Keratinocyte (primary cell): Measurements from ENCODE around the gene SPTSSA. TPM values are rescaled to one million over a fixed set of nuclear protein-coding genes. Genes with fewer than 3 reads are reported as not detected.
"Not testable (repeated sequence)": the region's sequence is repeated elsewhere in the genome, so short reads cannot be mapped to it uniquely, and the experiment has no call there.

Experiments used
- DNase-seq: peaks from one replicate; pipeline ENCODE4 v3.0.0-alpha.2; 2011; ENCODE audit warnings: low read depth, missing footprints, low spot score
- FAIRE-seq: peaks from 2 replicates; lab custom pipeline; 2011; peaks lifted over from hg19 to GRCh38; lab: Jason Lieb, UNC
- H2AFZ ChIP-seq: 2 replicates; pipeline ENCODE4 v1.6.0; 2012; ENCODE audit warnings: low read length, control low read depth, inconsistent platforms; ENCODE audit not compliant: control insufficient read depth
- H3K27ac ChIP-seq: 2 replicates; pipeline ENCODE4 v1.5.1; 2011; ENCODE audit warnings: low read length; ENCODE audit not compliant: control insufficient read depth, insufficient read depth
- H3K27me3 ChIP-seq: 3 replicates; pipeline ENCODE4 v1.6.0; 2011; ENCODE audit warnings: low read length; ENCODE audit not compliant: control insufficient read depth, insufficient read depth; ENCODE audit errors: extremely low read depth
- H3K36me3 ChIP-seq, 2 experiments: 2 replicates in 1 of 2; 3 replicates in 1 of 2; pipeline ENCODE4 v1.5.1; 2011; ENCODE audit warnings: low read length in 2 of 2, mild to moderate bottlenecking in 1 of 2; ENCODE audit not compliant: control insufficient read depth in 2 of 2, insufficient read depth in 2 of 2; ENCODE audit errors: extremely low read depth in 1 of 2
- H3K4me1 ChIP-seq: 3 replicates; pipeline ENCODE4 v1.5.1; 2011; ENCODE audit warnings: low read length; ENCODE audit not compliant: control insufficient read depth, insufficient read depth; ENCODE audit errors: extremely low read depth
- H3K4me2 ChIP-seq: 3 replicates; pipeline ENCODE4 v1.6.0; 2011; ENCODE audit warnings: low read depth, low read length; ENCODE audit not compliant: control insufficient read depth, insufficient read depth; ENCODE audit errors: extremely low read depth
- H3K4me3 ChIP-seq, 3 experiments: fragments of 200-600 bp in 1 of 3; sonication (generic) in 1 of 3; 2 replicates in 2 of 3; 3 replicates in 1 of 3; pipeline ENCODE4 v1.5.1; 2011 to 2016; ENCODE audit warnings: low read length in 3 of 3, mild to moderate bottlenecking in 3 of 3, control low read depth in 2 of 3, inconsistent platforms in 1 of 3, low read depth in 1 of 3, mixed read lengths in 1 of 3, mixed run types in 1 of 3, moderate library complexity in 1 of 3; ENCODE audit not compliant: control insufficient read depth in 2 of 3, insufficient read depth in 2 of 3; ENCODE audit errors: extremely low read depth in 1 of 3
- H3K79me2 ChIP-seq: 2 replicates; pipeline ENCODE4 v1.6.0; 2012; ENCODE audit warnings: low read length; ENCODE audit not compliant: control insufficient read depth, insufficient read depth
- H3K9ac ChIP-seq: 3 replicates; pipeline ENCODE4 v1.6.0; 2011; ENCODE audit warnings: low read length; ENCODE audit not compliant: control insufficient read depth, insufficient read depth; ENCODE audit errors: extremely low read depth
- H3K9me1 ChIP-seq: 3 replicates; pipeline ENCODE4 v1.6.0; 2011; ENCODE audit warnings: low read length; ENCODE audit not compliant: control insufficient read depth, insufficient read depth; ENCODE audit errors: extremely low read depth
- H3K9me3 ChIP-seq: 2 replicates; pipeline ENCODE4 v1.5.1; 2012; ENCODE audit warnings: low read depth, low read length; ENCODE audit not compliant: control insufficient read depth
- H4K20me1 ChIP-seq: 3 replicates; pipeline ENCODE4 v1.6.0; 2011; ENCODE audit warnings: low read length; ENCODE audit not compliant: control insufficient read depth, insufficient read depth; ENCODE audit errors: extremely low read depth
- EZH2 ChIP-seq: IDR thresholded peaks from one replicate; pipeline ENCODE4 v1.6.1; 2012; ENCODE audit warnings: inconsistent platforms, mild to moderate bottlenecking, low read length, moderate library complexity
- dilution Hi-C: fragments of 300-500 bp; cut with MboI; formaldehyde crosslinking; loops from one replicate; pipeline ENCODE4 v1.7.0; 2020; ENCODE audit warnings: low sequenced_read_pairs; ENCODE audit not compliant: extremely low pct_ligation_motif_present
- polyA plus RNA-seq, 5 experiments: library from polyadenylated mRNA; depleted of rRNA in 3 of 5; stranded (reverse) in 3 of 5; stranded (forward) in 1 of 5; unstranded in 1 of 5; fragments of >200 nt; gene quantifications; 1 replicate in 1 of 5; 2 replicates in 3 of 5; 3 replicates in 1 of 5; pipeline versions ENCODE4 v1.2.1 to v1.2.3, GENCODE V29; 2011 to 2012; ENCODE audit warnings: missing spikeins in 2 of 5, low read depth in 1 of 5, low replicate concordance in 1 of 5
- TF ChIP-seq, protein P1 (sequence below), 3 experiments: IDR thresholded peaks in 1 of 3; conservative IDR thresholded peaks in 1 of 3; optimal IDR thresholded peaks in 1 of 3; 2 replicates in 2 of 3; 3 replicates in 1 of 3; pipeline versions ENCODE3 to v1.5.1; 2011; ENCODE audit warnings: low read length in 3 of 3, mild to moderate bottlenecking in 3 of 3, moderate library complexity in 2 of 3, control low read depth in 1 of 3, inconsistent platforms in 1 of 3; ENCODE audit not compliant: insufficient read depth in 2 of 3; ENCODE audit errors: extremely low read depth in 1 of 3

Gene SPTSSA
- polyA plus RNA-seq, 1 donor (not counting 4 experiments of a cell fraction or from before 2014, with no cell fraction given): 43.9 TPM

DNA sequence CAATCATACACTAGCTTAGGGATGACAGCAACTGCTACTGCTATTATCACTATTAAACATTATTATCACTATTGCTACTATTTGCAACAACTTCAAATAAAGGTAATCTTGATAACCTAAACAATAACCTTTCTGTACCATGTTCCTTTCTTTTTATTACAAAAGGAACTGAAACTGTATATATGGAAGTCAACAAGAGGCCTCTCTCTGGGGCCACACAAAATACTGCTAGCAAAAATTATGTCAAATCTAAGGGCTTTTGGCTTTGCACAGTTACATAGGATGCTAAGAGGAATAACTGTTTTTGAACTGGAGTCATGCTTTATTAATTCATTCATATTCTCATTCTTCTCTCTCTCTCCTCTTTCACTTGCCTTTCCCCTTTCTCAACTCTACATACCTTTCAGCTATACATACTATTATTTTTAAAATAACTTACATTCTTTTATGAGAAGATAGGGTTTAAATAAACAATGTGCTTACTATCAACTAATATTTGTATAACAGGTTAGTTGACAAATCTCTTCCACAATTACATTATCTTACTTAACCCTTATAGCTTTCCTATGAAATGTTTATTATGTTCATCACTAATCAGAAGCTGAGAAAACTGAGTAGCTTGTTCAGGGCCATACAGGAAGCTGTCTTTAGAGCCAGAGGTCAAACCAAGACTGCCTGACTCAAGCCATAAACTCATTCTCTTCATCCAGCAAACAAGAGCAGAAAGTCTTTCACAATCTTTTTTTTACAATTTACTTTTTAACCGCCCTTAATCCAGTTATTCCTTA lies 25.7 kb downstream of the SPTSSA start:
- TF ChIP-seq, protein P1, sequence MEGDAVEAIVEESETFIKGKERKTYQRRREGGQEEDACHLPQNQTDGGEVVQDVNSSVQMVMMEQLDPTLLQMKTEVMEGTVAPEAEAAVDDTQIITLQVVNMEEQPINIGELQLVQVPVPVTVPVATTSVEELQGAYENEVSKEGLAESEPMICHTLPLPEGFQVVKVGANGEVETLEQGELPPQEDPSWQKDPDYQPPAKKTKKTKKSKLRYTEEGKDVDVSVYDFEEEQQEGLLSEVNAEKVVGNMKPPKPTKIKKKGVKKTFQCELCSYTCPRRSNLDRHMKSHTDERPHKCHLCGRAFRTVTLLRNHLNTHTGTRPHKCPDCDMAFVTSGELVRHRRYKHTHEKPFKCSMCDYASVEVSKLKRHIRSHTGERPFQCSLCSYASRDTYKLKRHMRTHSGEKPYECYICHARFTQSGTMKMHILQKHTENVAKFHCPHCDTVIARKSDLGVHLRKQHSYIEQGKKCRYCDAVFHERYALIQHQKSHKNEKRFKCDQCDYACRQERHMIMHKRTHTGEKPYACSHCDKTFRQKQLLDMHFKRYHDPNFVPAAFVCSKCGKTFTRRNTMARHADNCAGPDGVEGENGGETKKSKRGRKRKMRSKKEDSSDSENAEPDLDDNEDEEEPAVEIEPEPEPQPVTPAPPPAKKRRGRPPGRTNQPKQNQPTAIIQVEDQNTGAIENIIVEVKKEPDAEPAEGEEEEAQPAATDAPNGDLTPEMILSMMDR (optimal IDR thresholded peaks at IDR 0.05 in 1 of 3, IDR thresholded peaks at IDR 0.05 in 1 of 3, conservative IDR thresholded peaks at IDR 0.05 in 1 of 3; ENCODE audit: extremely low read depth in 1 of 3, insufficient read depth in 2 of 3, low read length in 3 of 3): no peak
- no peak for TF ChIP-seq EZH2
- no peaks in the 10 kb centered on the region for H3K4me1 ChIP-seq
- H3K9ac ChIP-seq: no peak overlapping the region
- H3K27ac ChIP-seq: no peak overlapping the region
- peaks cover 30% of the 10 kb centered on the region for H3K79me2 ChIP-seq
- no peaks in the 10 kb centered on the region for H4K20me1 ChIP-seq
- no peaks in the 10 kb centered on the region for H3K9me1 ChIP-seq
- H3K4me3 ChIP-seq: no peak overlapping the region
- H3K9me3 ChIP-seq: no peaks in the 10 kb centered on the region
- H2AFZ ChIP-seq: no peak overlapping the region
- FAIRE-seq (no peak), DNase-seq (no peak)
- H3K4me2 ChIP-seq: no peak overlapping the region
- no peaks in the 10 kb centered on the region for H3K27me3 ChIP-seq
- dilution Hi-C loops: no loop called here
- H3K36me3 ChIP-seq: no peaks in the 10 kb centered on the region

GRCh38 chr14:34433957-34434356 lies 28.1 kb downstream of the SPTSSA start:
- H3K9me1 ChIP-seq: no peaks in the 10 kb centered on the region
- H3K4me2 ChIP-seq: no peak overlapping the region
- no peak overlapping the region for H3K4me3 ChIP-seq
- dilution Hi-C loops: no loop called here
- no peak overlapping the region for H2AFZ ChIP-seq
- no peaks in the 10 kb centered on the region for H4K20me1 ChIP-seq
- FAIRE-seq: no peak
- H3K9me3 ChIP-seq: no peaks in the 10 kb centered on the region
- H3K27me3 ChIP-seq: no peaks in the 10 kb centered on the region
- H3K4me1 ChIP-seq: no peaks in the 10 kb centered on the region
- H3K9ac ChIP-seq: no peak overlapping the region
- H3K79me2 ChIP-seq: peaks cover 20% of the 10 kb centered on the region
- TF ChIP-seq, protein P1 (optimal IDR thresholded peaks at IDR 0.05 in 1 of 3, IDR thresholded peaks at IDR 0.05 in 1 of 3, conservative IDR thresholded peaks at IDR 0.05 in 1 of 3; ENCODE audit: extremely low read depth in 1 of 3, insufficient read depth in 2 of 3, low read length in 3 of 3): no peak
- no peak for TF ChIP-seq EZH2
- H3K27ac ChIP-seq: no peak overlapping the region
- H3K36me3 ChIP-seq: no peaks in the 10 kb centered on the region
- no peak for DNase-seq

DNA sequence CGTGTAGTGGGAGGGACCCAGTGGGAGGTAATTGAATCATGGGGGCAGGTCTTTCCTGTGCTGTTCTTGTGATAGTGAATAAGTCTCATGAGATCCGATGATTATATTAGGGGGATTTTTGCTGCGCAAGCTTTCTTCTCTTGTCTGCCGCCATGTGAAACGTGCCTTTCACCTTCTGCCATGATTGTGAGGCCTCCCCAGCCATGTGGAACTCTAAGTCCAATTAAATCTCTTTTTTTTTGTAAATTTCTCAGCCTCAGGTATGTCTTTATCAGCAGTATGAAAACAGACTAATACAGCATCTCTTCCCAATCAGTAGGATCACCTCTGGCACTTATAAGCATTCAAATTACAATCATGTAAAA lies 34.0 kb downstream of the SPTSSA start:
- H3K9me1 ChIP-seq, H3K79me2 ChIP-seq, H3K4me1 ChIP-seq, H3K4me2 ChIP-seq, H3K9me3 ChIP-seq, H3K27me3 ChIP-seq, H2AFZ ChIP-seq, H3K36me3 ChIP-seq, H3K27ac ChIP-seq, H3K4me3 ChIP-seq, H4K20me1 ChIP-seq, FAIRE-seq, dilution Hi-C loops, H3K9ac ChIP-seq, DNase-seq: not testable (repeated sequence)
